ENCODE data around the gene RASGRP3. TPM values are rescaled to one million over a fixed set of nuclear protein-coding genes. Genes with fewer than 3 reads are reported as not detected.

Gene RASGRP3
- total RNA-seq, 1 experiment from 2014 or later, result 0.59 TPM

GRCh38 chr2:33599175-33599942 lies 122.9 kb downstream of the RASGRP3 start, which contains the start of gene FAM98A (continued):
- no peak for TF ChIP-seq CTCF (IDR thresholded peaks at IDR 0.05 in 2 of 3, conservative IDR thresholded peaks at IDR 0.05 in 1 of 3; ENCODE audit: borderline replicate concordance in 1 of 3, insufficient read depth in 1 of 3, low read depth in 2 of 3, low read length in 2 of 3)
- no peak for TF ChIP-seq FOSL1 (IDR thresholded peaks at IDR 0.05; ENCODE audit: low read depth)

- H4K20me1 ChIP-seq (ENCODE audit: insufficient read depth), result no peaks in the 10 kb centered on the region
- intact Hi-C loops (cut with micrococcal nuclease), result no loop called here
- H3K4me3 ChIP-seq (replicated peaks in 1 of 2; ENCODE audit: low read depth in 1 of 2, low read length in 2 of 2), result peak overlapping the region; percentile 88 to 95
- H3K9me3 ChIP-seq (ENCODE audit: control insufficient read depth in 1 of 2, insufficient read depth in 1 of 2, low read depth in 1 of 2, low read length in 2 of 2), result no peaks in the 10 kb centered on the region
- TF ChIP-seq POLR2A (IDR thresholded peaks at IDR 0.05; ENCODE audit: borderline replicate concordance, extremely low read depth, insufficient read depth, insufficient read length), result no peak
- TF ChIP-seq, protein P1, sequence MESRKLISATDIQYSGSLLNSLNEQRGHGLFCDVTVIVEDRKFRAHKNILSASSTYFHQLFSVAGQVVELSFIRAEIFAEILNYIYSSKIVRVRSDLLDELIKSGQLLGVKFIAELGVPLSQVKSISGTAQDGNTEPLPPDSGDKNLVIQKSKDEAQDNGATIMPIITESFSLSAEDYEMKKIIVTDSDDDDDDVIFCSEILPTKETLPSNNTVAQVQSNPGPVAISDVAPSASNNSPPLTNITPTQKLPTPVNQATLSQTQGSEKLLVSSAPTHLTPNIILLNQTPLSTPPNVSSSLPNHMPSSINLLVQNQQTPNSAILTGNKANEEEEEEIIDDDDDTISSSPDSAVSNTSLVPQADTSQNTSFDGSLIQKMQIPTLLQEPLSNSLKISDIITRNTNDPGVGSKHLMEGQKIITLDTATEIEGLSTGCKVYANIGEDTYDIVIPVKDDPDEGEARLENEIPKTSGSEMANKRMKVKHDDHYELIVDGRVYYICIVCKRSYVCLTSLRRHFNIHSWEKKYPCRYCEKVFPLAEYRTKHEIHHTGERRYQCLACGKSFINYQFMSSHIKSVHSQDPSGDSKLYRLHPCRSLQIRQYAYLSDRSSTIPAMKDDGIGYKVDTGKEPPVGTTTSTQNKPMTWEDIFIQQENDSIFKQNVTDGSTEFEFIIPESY (IDR thresholded peaks at IDR 0.05; ENCODE audit: extremely low read depth, insufficient replicate concordance, low read length), result no peak
- TF ChIP-seq YY1 (IDR thresholded peaks at IDR 0.05; ENCODE audit: extremely low read depth, insufficient replicate concordance, low read depth, low read length), result no peak
- no peak for TF ChIP-seq TCF7L2 (IDR thresholded peaks at IDR 0.05; ENCODE audit: borderline replicate concordance, extremely low read depth, insufficient read depth, insufficient read length)
- TF ChIP-seq POLR2AphosphoS5 (IDR thresholded peaks at IDR 0.05; ENCODE audit: low read depth, low read length), result no peak
- H3K79me2 ChIP-seq (ENCODE audit: insufficient read depth, low read length), result peaks cover 42% of the 10 kb centered on the region
- RAD21 ChIA-PET (ENCODE audit: low non-redundant PET in 1 of 2, low total read pairs in 2 of 2, uncharacterized antibody in 2 of 2, unreplicated experiment in 2 of 2), result no interaction called here
- H3K9me2 ChIP-seq (ENCODE audit: insufficient read depth), result no peaks in the 10 kb centered on the region
- CTCF ChIA-PET, result interaction anchor here (1.1 kb wide), 3 partner anchors 17 to 187 kb away, joined by 3 to 6 read pairs (median 4); no protein-coding TSS in a partner anchor
- H3K36me3 ChIP-seq (ENCODE audit: control insufficient read depth in 1 of 2, insufficient read depth in 2 of 2, low read length in 2 of 2), result peaks cover 0 to 3% of the 10 kb centered on the region in 2 experiments; a peak in 1 of 4 replicates
- ATAC-seq (no peak), DNase-seq (ENCODE audit: low read depth, low spot score) (no peak)
- BruUV-seq (replicated peaks), result no TSS peak
- no peaks in the 10 kb centered on the region for H3K27me3 ChIP-seq (ENCODE audit: insufficient read depth, low read length)
- peaks cover 7 to 20% of the 10 kb centered on the region in 2 experiments for H3K4me1 ChIP-seq (ENCODE audit: control insufficient read depth in 1 of 2, insufficient read depth in 2 of 2, low read length in 2 of 2)
- POLR2A ChIA-PET, result no interaction called here
- H3K4me2 ChIP-seq (ENCODE audit: low read length), result peak overlapping the region; percentile 88
- H2AFZ ChIP-seq (ENCODE audit: low read depth, low read length, poor library complexity, severe bottlenecking), result peak overlapping the region; percentile 56
- H3K9ac ChIP-seq (ENCODE audit: low read length), result peak overlapping the region; percentile 79
- peak overlapping the region; percentile 28; the same call in 1 of the 2 replicates for H3K27ac ChIP-seq (ENCODE audit: low read depth, low read length)
These were observed 123.4 kb downstream of the RASGRP3 start for GRCh38 chr2:33599943-33600192.

Measured in HCT116 (cell line).